Stimulated activated CD8-positive, alpha-beta memory T cell treated with anti-CD3 and anti-CD28 coated beads, Interleukin-12 subunit alpha, Interleukin-12 subunit beta, amount 100 ng/mL, for 4 hours (primary cell): ENCODE measurements around the gene SBNO2.

Source experiments
- DNase-seq: peaks from one replicate; pipeline ENCODE4 v3.0.0-alpha.2; 2020; ENCODE audit warnings: low read depth

SBNO2 gene

DNA sequence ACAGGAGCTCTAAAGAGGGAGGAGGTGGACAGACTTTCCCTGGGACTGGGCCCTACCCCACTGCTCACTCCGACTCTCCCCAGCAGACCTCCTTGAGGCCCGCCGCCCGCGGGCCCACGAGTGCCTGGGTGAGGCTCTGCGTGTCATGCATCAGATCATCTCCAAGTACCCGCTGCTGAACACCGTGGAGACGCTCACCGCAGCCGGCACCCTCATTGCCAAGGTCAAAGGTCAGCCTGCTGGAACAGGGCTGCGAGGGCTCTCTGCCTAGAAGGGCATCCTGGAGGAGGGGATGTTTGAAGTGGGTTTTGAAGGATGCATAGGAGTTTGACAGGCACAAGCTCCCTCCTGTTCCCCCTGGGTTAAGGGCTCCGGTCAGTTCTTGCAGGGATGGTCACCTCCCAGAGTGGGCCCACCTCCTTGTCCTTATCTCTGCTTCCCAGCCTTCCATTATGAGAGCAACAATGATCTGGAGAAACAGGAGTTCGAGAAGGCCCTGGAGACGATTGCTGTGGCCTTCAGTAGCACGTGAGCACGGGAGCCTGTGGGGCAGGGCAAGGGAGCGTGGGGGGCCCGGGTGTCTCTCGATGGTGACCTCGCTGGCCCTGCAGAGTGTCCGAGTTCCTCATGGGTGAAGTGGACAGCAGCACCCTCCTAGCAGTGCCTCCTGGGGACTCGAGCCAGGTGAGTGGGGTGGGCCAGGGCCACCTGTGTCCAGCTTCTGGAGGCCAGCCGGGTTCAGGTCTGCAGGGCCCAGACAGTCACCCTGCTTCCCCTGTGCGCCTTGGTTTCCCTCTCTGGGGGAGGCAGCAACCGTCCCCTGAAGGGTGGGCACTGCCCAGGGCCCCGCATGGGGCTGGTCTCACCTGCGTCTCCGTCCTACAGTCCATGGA lies 100.8 kb downstream of the SBNO2 start:
- no peak for DNase-seq

DNA sequence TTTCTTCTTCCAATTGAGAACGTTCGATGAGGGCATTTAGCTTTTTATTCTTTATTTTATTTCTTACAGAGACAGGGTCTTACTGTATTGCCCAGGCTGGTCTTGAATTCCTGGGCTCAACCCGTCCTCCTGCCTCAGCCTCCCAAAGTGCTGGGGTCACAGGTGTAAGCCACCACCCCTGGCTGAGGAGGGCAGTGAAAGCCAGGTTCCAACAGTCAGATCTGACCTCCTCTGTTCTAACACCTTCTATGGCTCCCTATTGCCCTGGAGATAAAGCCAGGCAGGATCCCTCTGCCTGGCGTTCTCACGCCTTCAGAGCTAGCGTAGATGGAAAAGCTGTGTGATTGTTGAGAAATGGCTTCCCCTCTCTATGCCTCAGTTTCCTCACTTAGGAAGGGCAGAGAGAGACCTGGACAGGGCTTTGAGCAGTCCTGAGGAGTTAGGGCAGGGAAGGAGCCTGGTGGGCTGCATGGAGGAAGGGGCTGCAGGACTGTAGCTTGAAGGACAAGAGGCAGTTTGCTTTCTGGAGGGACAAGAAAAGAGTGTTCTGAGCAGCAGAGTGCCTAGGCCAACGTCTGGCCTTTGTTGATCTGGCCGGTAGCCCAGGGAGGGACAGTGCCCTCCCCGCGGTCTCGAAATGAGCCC lies 101.6 kb downstream of the SBNO2 start:
- DNase-seq: no peak

DNA sequence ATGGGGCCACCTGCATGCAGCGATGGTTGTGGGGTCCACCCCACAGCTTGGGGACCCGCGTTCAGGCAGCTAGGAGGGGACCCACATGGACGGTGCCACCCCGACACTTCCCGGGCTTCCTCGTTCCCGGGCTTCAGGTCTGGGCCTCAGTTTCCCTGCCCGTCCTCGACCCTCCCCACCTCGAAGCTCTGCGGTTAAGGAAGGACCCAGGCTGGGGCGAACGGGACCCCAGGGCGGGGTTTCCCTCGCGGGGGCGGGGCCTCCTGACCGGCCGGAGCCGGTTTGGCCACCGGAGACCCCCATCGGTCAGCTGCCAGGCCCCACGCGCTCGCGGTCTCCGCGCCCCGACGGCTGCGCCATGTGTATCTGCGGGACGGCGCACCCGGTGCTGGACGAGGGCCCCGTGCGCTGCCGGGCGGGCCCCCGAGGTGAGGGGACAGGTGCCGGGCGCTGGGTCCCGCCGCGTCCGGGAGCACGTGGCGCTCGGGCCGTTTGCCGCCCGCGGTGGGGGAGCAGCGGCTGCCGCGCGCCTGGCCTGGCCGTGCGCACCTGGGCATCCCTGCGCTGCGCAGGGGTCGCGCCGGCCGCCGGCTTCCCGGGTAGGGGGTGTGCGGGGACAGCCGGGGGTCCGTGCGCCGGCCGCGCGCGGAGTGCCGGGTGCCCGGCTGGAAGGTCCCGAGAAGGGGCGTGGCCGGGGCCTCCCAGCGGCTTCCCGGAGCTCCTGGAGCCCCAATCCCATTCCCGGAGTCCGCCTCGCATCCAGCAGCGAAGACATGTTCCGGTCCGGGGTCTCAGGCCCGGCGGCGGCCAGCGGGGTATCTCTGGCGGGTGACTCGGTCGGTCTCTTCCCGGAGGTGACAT lies 102.9 kb downstream of the SBNO2 start:
- DNase-seq: no peak

DNA sequence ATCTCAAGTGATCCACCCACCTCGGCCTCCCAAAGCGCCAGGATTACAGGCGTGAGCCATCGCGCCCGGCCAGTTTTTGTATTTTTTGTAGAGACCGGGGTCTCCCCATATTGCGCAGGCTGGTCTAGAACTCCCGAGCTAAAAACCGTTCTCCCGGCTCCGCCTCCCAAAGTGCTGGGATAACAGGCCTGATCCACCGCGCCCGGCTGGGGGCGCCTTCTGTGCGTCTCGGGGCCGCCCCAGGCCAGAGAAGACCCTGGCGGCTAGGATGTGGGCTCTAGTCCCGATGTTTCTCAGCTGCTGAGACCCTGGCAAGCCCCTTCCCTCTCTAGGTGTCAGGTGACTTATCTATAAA lies 103.5 kb downstream of the SBNO2 start:
- no peak for DNase-seq

DNA sequence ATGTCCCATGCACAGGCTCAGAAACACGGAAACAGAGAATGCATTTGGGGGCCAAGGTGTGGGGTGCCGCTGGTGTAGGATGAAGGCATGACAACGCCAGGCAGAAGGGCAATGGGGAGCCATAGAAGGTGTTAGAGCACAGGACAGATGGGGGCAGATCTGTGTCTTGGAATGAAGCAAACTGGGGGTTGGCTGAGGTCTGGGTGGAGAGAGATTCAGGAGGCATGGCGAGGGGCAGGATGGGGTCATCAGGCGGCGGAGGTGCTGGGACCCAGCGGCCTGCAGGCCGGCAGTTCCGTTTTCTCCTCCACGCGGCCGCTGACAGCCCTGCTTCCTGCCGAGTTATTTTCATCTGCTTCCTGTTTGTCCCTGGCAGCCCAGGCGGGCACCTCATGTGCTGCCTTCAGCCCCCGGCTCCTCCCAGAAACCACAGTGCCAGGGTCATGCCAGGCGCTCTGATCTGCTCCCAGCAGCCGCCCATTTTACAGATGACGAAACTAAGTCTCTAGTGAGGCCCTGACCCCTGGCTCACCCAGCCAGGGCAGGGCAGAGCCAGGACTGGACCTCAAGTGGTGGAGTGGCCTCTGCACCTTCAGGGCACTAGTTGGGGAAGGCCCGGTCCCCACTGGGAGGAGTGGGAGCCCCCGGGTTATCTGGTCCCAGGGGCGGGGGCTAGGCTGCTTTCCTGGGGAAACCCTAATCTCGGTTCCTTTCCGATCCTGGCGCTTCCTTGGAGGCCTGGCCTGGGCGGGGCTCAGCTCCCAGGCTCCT lies 104.9 kb downstream of the SBNO2 start:
- DNase-seq: no peak

DNA sequence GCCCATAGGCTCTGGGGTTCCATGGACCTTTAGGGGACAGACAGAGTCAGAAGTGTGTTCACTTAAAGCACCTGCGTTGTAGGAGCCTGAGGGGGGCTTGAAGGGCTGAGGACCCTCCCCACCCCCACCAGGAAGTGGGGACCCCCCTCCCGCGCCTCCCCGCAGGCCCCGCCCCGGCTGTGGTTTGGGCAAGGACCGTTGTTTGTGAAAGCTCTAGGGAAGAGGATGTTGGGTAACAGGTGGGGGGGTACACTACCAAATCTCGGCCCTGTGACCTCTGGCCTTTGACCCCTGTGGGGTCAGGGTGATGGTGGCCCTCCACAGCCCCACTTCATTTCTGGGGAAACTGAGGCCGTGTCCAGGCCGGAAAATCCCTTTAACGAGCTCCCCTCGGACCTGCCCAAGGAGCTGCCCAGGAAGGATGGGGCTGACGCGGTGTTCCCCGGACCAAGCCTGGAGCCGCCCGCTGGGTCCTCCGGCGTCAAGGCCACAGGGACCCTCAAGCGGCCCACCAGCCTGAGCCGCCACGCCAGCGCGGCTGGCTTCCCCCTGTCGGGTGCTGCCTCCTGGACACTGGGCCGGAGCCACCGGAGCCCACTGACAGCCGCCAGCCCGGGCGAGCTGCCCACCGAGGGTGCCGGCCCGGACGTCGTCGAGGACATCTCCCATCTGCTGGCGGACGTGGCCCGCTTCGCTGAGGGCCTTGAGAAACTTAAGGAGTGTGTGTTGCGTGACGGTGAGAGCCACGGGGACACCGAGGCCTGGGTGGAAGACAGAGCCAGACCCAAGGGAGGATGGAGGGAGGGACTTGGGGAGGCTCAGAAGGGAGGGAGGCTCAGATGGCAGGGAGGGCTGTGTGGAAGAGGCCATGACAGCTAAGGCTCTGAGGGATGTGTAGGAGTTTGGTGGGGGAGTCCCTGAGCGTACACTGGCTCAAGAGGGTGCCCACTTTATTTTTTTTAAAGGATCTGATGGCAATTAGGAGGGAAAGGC lies 105.8 kb downstream of the SBNO2 start:
- no peak for DNase-seq

DNA sequence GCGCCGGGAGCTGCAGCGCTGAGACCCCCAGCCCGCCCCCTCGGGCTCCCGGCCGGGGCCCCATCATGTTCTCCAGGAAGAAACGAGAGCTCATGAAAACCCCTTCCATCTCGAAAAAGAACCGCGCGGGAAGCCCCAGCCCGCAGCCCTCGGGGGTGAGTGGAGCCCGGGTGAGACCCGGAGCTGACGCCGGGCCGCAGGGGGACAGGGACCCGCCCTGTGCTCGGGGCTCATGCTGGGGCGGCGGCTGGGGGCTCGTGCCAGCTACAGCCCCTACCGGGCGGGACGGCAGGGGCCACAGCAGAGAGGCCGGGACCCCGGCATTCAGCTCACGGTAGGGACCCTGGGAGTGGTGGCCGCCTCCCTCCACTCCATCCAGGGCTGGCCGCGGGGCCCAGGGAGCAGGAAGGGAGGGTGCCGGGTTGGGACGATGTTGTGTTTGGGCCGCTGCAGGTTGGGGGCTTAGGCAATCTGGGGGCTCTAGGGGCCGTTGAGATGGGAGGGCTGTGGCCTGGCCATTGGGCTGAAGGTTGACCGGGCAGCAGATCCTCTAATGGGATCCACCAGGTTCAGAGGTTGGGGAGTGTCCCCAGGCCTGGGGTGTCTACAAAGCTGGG lies 106.6 kb downstream of the SBNO2 start:
- no peak for DNase-seq

DNA sequence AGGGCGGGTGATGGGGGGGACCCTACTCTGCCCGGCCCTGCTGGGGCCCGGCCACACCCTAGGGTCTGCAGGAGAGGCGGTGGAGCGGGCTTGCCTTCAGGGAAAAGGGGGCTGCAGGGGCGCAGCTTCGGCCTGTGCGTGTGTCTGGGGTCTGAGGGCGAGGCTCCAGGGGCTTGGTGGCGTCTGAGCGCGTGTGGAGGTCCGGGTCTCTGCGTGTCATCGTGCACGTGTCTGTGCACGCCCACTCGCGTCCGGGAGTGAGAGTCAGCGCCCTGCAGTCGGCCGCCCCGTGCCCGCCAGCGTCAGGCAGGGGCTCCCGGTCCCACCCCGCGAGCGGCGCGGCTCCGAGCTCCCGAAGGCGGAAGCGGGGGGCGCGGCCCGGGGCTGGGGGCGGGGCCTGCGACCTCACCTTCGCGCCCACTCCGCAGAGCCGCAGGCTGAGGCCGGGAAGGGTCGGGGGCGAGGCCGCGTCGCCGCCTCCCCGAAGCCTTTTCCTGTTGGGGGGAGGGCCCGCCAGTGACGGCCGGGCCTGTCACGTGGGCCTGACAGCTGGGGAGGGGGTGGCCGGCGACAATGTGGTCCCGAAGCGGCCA lies 107.2 kb downstream of the SBNO2 start, which contains the start of gene ARHGAP45:
Gene ARHGAP45 (plus strand): TSS at position 420 of the 593 bp plus-strand sequence. CDS start 239 bp downstream, outside the sequence.
- DNase-seq: peak; percentile 79

DNA sequence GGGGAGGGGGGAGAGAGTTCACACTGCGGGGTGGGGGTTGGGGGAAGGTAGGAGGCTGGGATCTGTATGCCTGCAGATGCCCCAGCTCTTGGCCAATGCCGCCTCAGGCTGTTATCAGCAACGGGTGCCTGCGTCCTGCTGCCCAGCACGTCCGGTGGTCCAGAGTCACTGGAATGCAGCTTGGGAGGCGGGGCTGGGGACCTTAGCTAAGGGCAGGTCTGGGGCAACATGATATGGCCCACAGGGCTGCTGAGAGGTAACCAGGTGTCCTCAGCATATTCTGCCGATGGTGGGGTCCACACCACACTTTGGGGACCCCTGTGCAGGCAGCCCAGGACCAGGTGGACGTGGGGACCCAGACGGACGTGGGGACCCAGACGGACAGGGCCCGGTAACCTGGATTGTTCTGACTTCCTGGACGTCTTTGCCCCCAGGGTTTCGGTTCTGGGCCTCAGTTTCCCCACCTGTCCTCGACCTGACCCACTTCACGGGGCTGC lies 107.8 kb downstream of the SBNO2 start:
- no peak for DNase-seq

DNA sequence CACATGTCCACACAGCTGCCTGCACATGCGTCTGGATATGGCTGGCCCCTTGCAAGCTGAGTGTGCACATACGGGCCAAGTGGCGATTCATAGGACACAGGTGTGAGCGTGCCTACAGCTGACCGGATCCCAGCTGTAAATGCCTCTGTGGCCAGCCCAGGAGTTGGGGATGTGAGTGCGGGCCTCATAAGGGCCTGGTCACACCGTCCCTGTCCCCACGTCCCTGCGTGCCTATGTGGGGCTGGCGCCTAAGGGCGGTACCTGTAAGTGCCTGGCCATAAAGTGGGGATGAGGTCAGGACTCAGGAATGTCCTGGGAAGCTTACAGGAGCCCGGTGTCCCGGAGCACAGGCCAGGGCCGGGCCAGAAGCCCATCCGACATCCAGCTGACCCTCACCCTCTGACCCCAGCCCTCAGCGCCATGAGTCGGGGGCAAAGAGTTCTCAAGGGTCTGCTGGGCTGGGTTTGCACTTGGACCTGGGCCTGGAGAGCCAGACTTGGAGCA lies 108.4 kb downstream of the SBNO2 start:
- no peak for DNase-seq

DNA sequence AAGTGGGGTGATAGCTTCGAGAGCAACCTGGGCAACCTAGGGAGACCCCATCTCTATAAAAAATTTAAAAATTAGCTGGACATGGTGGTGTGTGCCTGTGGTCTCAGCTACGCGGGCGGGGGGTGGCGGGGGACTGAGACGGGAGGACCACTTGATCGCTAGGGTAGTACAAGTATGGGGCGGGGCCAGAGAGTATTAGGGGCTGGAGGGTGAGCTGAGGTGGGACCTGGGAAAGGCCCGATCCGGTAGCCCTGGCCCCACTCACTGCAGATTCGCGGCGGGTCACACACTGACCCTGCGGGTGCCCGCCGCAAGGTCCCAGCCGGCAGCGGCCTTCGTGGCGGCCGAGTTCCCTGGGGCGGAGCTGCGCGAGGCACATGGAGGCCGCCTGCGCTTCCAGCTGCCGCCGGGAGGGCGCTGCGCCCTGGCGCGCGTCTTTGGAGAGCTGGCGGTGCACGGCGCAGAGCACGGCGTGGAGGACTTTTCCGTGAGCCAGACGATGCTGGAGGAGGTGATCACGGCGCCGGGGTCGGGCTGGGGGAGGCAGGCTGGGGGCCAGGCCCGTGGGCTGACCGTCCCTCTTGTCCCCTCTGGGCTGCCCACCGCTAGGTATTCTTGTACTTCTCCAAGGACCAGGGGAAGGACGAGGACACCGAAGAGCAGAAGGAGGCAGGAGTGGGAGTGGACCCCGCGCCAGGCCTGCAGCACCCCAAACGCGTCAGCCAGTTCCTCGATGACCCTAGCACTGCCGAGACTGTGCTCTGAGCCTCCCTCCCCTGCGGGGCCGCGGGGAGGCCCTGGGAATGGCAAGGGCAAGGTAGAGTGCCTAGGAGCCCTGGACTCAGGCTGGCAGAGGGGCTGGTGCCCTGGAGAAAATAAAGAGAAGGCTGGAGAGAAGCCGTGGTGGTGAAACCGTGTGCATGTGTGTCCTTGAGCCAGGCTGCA lies 109.1 kb downstream of the SBNO2 start:
- peak; percentile 59 for DNase-seq

DNA sequence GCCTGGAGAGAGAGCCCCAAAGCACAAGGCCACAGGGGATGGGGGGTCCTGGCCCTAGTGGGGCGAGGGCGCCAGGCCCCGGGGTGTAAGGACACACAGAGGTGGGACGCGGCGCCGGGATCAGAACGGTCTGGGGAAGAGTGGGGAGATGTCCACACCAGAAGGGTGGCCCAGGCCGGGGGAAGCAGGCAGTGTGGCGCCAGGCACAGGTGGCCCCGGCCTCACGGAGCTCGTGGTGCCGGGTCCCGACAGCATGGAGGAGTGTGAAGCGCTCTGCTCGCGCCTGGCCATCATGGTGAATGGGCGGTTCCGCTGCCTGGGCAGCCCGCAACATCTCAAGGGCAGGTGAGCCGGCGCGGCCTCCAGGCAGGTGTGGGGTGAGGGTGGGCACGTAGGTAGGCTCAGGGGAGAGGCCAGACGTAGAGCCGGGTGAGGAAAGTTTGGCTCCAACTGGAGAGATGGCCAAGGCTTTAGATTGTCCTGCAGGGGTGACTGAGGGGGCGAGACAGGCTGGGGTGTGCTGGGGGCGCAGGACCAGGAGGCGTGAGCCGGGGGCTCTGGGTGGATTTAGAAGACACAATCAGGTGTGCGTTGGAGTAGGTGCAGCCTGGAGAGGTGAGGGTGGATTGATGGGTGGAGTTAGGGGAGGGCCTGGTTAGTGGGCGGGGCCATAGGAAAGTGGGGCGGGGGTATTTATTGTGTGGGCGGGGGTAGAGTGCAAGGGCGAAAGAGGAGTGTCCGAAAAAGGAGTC lies 110.0 kb downstream of the SBNO2 start:
- no peak for DNase-seq

DNA sequence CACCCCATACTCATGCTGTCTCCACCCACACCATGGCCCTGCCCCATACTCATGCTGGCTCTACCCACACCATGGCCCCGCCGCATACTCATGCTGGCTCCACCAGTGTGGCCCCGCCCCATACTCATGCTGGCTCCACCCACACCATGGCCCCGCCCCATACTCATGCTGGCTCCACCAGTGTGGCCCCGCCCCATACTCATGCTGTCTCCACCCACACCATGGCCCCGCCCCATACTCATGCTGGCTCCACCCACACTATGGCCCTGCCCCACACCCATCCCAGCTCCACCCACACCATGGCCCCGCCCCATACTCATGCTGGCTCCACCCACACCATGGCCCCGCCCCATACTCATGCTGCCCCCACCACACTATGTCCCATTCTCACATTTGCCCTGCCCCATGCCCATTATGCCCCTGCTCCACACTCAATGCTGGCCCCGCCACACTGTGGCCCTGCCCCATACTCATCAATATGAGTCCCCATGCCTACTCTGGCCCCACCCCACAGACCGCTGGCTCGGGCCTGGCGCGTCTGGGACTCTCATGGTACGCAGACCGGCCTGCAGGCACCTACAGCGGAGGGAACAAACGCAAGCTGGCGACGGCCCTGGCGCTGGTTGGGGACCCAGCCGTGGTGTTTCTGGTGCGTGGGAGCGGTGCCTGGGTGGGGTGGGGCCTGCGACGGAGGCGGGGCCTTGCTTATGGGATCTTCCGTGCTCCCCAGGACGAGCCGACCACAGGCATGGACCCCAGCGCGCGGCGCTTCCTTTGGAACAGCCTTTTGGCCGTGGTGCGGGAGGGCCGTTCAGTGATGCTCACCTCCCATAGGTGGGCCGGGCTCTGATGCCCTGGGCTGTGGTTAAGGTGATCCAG lies 110.8 kb downstream of the SBNO2 start:
- DNase-seq: no peak

DNA sequence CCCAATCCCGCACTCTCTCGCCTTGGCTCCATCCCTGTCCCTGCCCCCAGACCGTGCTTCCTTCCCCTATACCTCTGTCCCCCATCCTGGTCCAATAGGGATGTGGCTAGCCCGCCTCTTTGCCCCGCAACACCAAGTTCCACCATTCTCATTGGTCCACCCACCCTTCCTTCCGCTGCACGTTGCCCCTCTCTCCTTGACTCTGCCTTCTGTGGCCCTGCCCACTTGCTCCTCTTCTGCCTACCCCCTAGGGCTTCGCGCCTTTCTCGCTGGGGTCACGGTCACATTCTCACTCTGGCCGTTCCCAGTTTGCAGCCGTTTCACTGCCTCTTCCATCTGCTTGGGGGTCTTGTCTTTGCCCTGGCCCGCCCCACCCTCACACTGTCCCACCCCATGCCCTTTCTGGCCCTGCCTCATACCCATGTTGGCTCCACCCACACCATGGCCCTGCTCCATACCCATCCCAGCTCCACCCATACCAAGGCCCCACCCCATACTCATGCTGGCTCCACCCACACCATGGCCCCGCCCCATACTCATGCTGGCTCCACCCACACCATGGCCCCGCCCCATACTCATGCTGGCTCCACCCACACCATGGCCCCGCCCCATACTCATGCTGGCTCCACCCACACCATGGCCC lies 111.6 kb downstream of the SBNO2 start:
- DNase-seq: no peak

DNA sequence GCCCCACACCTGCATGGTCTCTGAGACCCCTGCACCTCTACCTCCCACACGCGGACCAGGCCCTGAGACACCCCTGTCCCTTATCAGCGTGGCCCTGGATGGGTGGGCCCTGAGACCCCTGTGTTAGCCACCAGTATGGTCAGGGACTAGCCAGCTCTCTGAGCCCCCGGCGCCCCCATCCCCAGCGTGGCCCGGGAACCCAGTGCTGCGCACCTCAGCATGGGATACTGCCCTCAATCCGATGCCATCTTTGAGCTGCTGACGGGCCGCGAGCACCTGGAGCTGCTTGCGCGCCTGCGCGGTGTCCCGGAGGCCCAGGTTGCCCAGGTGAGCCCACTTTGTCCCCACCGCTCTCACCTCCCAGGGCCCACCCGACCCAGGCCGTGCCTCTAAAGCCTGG lies 112.1 kb downstream of the SBNO2 start:
- DNase-seq: no peak

DNA sequence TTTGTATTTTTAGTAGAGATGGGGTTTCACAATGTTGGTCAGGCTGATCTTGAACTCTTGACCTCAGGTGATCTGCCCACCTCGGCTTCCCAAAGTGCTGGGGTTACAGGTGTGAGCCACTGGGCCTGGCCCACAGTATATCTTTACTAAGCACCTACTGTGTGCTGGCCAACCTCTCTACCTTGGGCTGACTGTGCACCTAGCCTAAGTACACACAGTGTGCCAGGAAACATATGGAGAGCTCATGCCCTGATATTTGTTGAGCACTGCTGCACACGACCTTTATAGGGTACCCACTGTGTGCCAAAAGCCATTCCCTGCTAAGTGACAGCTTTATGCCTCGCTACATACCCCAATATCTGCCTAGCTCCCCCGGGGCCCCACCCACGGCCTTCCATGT lies 113.4 kb downstream of the SBNO2 start:
- no peak for DNase-seq
